Kidney epithelial cell (primary cell): ENCODE measurements around the gene NRARP. TPM values are rescaled to one million over a fixed set of nuclear protein-coding genes. Genes with fewer than 3 reads are reported as not detected.

Source experiments
- DNase-seq: peaks from one replicate; pipeline ENCODE4 v3.0.0-alpha.2; 2010; ENCODE audit warnings: low read depth
- H3K27me3 ChIP-seq: 2 replicates; pipeline ENCODE4 v1.6.0; 2011; ENCODE audit warnings: low read length; ENCODE audit not compliant: control insufficient read depth, insufficient read depth
- H3K36me3 ChIP-seq: 2 replicates; pipeline ENCODE4 v1.5.1; 2011; ENCODE audit warnings: low read length; ENCODE audit not compliant: control insufficient read depth, insufficient read depth
- H3K4me3 ChIP-seq: 2 replicates; pipeline ENCODE4 v1.5.1; 2011; ENCODE audit warnings: low read depth, mild to moderate bottlenecking, control low read depth, low read length
- CTCF ChIP-seq: IDR thresholded peaks from 2 replicates; pipeline ENCODE4 v1.5.1; 2011; ENCODE audit warnings: mild to moderate bottlenecking, moderate library complexity, low read length, control low read depth, inconsistent platforms; ENCODE audit not compliant: insufficient read depth, poor library complexity, severe bottlenecking
- total RNA-seq: library from RNA; depleted of rRNA; stranded (reverse); fragments of >200 nt; gene quantifications from 2 replicates; pipeline ENCODE4 v1.2.3, GENCODE V29; 2015

Gene NRARP
- total RNA-seq, 1 donor from 2014 or later = 8.4 TPM

GRCh38 chr9:137272241-137273094, 29.6 kb downstream of the NRARP start:
- DNase-seq = no peak
- TF ChIP-seq CTCF = no peak
- Histone ChIP-seq H3K27me3 (no peaks in the 10 kb centered on the region), H3K4me3 (no peak overlapping the region), H3K36me3 (no peaks in the 10 kb centered on the region)

- DNase-seq = no peak
- Histone ChIP-seq H3K36me3 (peaks cover 1% of the 10 kb centered on the region), H3K27me3 (no peaks in the 10 kb centered on the region), H3K4me3 (no peak overlapping the region)
- no peak for TF ChIP-seq CTCF
Observed at GRCh38 chr9:137271696-137272076, 30.4 kb downstream of the NRARP start.

- peaks cover 1% of the 10 kb centered on the region for H3K36me3 ChIP-seq
- no peak overlapping the region for H3K4me3 ChIP-seq
- no peak for TF ChIP-seq CTCF
- no peak for DNase-seq
- H3K27me3 ChIP-seq = no peaks in the 10 kb centered on the region
Observed at GRCh38 chr9:137270929-137271695, 31.0 kb downstream of the NRARP start.

GRCh38 chr9:137269231-137269772, 32.8 kb downstream of the NRARP start:
- H3K36me3 ChIP-seq = peaks cover 1% of the 10 kb centered on the region

GRCh38 chr9:137268538-137269201, 33.4 kb downstream of the NRARP start:
- no peak overlapping the region for H3K4me3 ChIP-seq
- no peak for TF ChIP-seq CTCF
- no peaks in the 10 kb centered on the region for H3K27me3 ChIP-seq
- DNase-seq = no peak
- H3K36me3 ChIP-seq = peaks cover 1% of the 10 kb centered on the region

More at GRCh38 chr9:137269231-137269772, 32.8 kb downstream of the NRARP start:
- Histone ChIP-seq H3K27me3 (no peaks in the 10 kb centered on the region), H3K4me3 (no peak overlapping the region)
- no peak for TF ChIP-seq CTCF
- DNase-seq = no peak
